ENCODE measurements around the gene COL25A1.
"Not testable (repeated sequence)": the region's sequence is repeated elsewhere in the genome, so short reads cannot be mapped to it uniquely, and the experiment has no call there.

The COL25A1 gene

GRCh38 chr4:108893468-108893867 is 409.0 kb downstream of the COL25A1 start:
- no peak for DNase-seq

DNA sequence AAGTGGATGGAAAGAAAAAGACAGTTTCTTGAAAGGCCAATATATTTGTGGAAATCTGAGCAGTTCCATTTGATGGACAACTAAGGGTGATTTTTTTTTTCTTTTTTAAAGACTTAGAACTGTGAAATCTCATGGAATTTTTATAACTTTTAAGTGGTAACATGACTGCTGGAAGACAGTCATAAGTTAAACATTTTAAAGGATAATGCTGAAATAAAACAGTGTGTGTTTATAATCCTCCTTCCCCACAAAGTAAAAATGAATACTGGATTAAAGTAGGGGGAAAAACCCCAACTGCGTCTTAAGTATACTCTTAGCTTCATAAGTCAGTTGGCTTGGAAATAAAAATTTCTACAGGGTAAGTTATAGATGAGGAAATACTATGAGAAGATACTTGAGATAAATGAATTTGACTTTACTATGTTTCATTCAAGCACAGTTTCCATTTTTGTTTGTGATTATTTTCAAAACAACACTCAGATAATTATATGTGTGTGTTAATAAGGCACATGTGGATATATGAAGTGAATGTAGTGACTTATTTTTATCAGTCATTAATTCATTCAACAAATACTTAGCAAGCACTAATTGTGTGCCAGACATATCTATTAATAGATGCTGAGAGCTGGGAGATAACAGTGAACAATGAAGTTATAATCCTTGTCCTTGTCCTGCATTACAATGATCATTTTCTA is 410.4 kb downstream of the COL25A1 start:
- no peak for DNase-seq

- DNase-seq: no peak
Observed at GRCh38 chr4:108890484-108890881, 412.0 kb downstream of the COL25A1 start.

GRCh38 chr4:108889696-108890483 is 412.6 kb downstream of the COL25A1 start:
- DNase-seq: no peak

GRCh38 chr4:108888769-108889168 is 413.7 kb downstream of the COL25A1 start:
- DNase-seq: no peak

GRCh38 chr4:108887034-108887433 is 415.4 kb downstream of the COL25A1 start:
- DNase-seq: no peak

GRCh38 chr4:108885211-108885610 is 417.2 kb downstream of the COL25A1 start:
- no peak for DNase-seq

GRCh38 chr4:108884596-108884995 is 417.9 kb downstream of the COL25A1 start:
- no peak for DNase-seq

GRCh38 chr4:108881986-108882385 is 420.5 kb downstream of the COL25A1 start:
- DNase-seq: no peak

DNA sequence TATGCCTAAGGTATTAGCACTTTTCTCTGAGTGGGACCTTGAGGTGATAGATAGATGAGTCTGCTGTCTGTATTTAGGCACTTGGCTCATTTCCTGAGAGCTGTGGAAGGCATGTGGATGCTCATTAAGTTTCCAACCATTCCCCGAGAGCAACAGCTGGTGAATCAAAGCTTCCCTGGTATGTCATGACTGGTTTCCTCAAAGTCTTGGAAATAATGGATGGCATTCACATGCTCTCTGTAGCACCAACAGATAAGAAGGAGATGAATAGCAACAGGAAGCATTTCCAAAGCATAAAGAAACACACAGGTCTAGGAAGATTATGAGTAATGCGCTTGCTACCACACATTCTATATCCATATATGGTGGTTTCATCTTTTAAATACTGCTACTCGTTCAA is 421.3 kb downstream of the COL25A1 start:
- no peak for DNase-seq

- DNase-seq: no peak
Observed at GRCh38 chr4:108878806-108879205, 423.7 kb downstream of the COL25A1 start.

GRCh38 chr4:108877821-108878220 is 424.6 kb downstream of the COL25A1 start:
- no peak for DNase-seq

GRCh38 chr4:108874806-108875205 is 427.7 kb downstream of the COL25A1 start:
- no peak for DNase-seq

- not testable (repeated sequence) for DNase-seq
Observed at GRCh38 chr4:108869970-108870369, 432.5 kb downstream of the COL25A1 start.

GRCh38 chr4:108868606-108869227 is 433.7 kb downstream of the COL25A1 start:
- DNase-seq: no peak

DNA sequence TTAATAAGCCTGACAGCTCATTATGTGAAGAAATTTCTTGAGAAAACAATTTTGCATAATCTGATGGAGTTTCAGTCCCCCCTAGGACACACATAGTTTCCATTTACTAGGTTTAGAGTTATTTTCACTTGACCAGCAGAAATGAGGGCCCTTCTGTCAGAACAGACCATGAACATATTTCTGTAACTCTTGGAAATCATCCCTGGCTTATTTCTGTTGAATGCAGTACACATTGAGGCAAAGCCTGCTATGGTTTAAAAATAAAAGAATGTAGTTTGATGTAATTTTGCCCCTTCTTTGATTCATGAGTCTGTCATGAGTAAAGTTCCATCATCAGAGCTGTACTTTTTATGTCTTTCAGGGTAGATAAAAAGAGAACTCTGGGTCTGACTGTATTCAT is 435.0 kb downstream of the COL25A1 start:
- no peak for DNase-seq

GRCh38 chr4:108861334-108861733 is 441.1 kb downstream of the COL25A1 start:
- no peak for DNase-seq

GRCh38 chr4:108854786-108855185 is 447.7 kb downstream of the COL25A1 start:
- DNase-seq: no peak

DNA sequence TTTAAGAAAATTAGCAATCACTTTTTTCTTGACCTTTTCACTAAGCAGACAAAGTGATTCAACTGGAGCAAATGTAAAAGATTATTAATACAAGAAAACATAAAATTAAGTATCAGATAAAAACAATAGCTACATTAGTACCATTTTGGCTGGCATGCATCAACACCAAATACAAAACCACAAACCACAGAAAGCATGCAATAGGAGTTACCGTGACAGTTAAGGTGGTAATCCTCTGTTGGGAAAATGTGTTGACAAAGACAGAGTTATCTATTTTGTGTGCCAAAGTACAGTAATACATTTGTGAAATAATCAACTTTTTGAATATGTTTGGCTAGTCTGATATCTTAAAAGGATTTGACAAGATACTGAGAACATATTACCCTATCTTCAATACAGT is 449.8 kb downstream of the COL25A1 start:
- no peak for DNase-seq

DNA sequence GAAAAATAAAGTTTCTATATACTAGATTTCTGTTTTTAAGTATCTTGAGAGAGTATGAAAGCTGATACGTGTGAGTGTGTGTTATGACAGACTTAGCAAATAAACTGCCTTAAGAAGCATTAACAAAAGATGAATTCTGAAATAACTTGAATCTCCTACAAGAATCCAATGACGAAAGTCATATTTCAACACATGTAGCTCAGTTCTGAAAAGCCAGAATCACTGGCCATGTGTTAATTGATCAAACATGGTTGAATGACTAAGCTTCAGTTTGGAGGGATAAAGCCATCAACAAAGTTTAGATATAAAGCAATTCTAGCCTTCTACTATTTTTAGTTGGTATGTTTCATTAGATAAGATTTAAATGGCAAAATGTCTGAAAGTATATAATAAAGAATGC is 451.1 kb downstream of the COL25A1 start:
- no peak for DNase-seq

- no peak for DNase-seq
Observed at GRCh38 chr4:108850219-108850649, 452.2 kb downstream of the COL25A1 start.

GRCh38 chr4:108849611-108850168 is 452.8 kb downstream of the COL25A1 start:
- DNase-seq: no peak

GRCh38 chr4:108846568-108846967 is 455.9 kb downstream of the COL25A1 start:
- DNase-seq: no peak

Measured in activated CD4-positive, alpha-beta T cell treated with anti-CD3 and anti-CD28 coated beads, Interleukin-2, amount 50 U/mL, for 4 hours (primary cell).